GM12891 (cell line): ENCODE results near the gene ITPR3.

Experiments
- POLR2A ChIP-seq: IDR thresholded peaks from 2 replicates; pipeline ENCODE4 v1.6.1; 2011; ENCODE audit warnings: low read depth, low read length, control low read depth
- POLR2AphosphoS5 ChIP-seq: IDR thresholded peaks from 2 replicates; pipeline ENCODE4 v1.6.1; 2011; ENCODE audit warnings: low read depth, low read length, control low read depth
- TAF1 ChIP-seq: IDR thresholded peaks from 2 replicates; pipeline ENCODE4 v1.6.1; 2011; ENCODE audit warnings: low read depth, low read length, control low read depth

- TF ChIP-seq POLR2AphosphoS5: no peak
- no peak for TF ChIP-seq TAF1
- TF ChIP-seq POLR2A: no peak
Observed at GRCh38 chr6:33744001-33744848, 123.1 kb downstream of the ITPR3 start.
